GM19023 (cell line): ENCODE results near the gene ZC2HC1C.
"Not testable (repeated sequence)": the region's sequence is repeated elsewhere in the genome, so short reads cannot be mapped to it uniquely, and the experiment has no call there.

Experiments
- ATAC-seq: cut with Tn5 transposase; IDR thresholded peaks from one replicate; pipeline ENCODE4 v1.9.1; 2021; ENCODE audit warnings: mild to moderate bottlenecking, moderate library complexity; ENCODE audit not compliant: unreplicated experiment

The ZC2HC1C gene

GRCh38 chr14:75090353-75090752 is 20.9 kb downstream of the ZC2HC1C start:
- ATAC-seq, result no peak

GRCh38 chr14:75091251-75091650 is 21.8 kb downstream of the ZC2HC1C start:
- ATAC-seq, result no peak

GRCh38 chr14:75092698-75093097 is 23.3 kb downstream of the ZC2HC1C start:
- ATAC-seq, result no peak

- no peak for ATAC-seq
Observed at GRCh38 chr14:75094896-75095295, 25.5 kb downstream of the ZC2HC1C start.

GRCh38 chr14:75095690-75096089 is 26.2 kb downstream of the ZC2HC1C start:
- ATAC-seq, result no peak

- ATAC-seq, result no peak
Observed at GRCh38 chr14:75096959-75097358, 27.5 kb downstream of the ZC2HC1C start.

GRCh38 chr14:75098212-75098611 is 28.8 kb downstream of the ZC2HC1C start:
- no peak for ATAC-seq

GRCh38 chr14:75098682-75099081 is 29.2 kb downstream of the ZC2HC1C start:
- no peak for ATAC-seq

- ATAC-seq, result no peak
Observed at GRCh38 chr14:75101491-75101890, 32.0 kb downstream of the ZC2HC1C start.

GRCh38 chr14:75107186-75107585 is 37.7 kb downstream of the ZC2HC1C start:
- ATAC-seq, result no peak

- ATAC-seq, result no peak
Observed at GRCh38 chr14:75109877-75110276, 40.4 kb downstream of the ZC2HC1C start.

GRCh38 chr14:75113932-75114539 is 44.6 kb downstream of the ZC2HC1C start:
- no peak for ATAC-seq

- no peak for ATAC-seq
Observed at GRCh38 chr14:75119056-75119455, 49.6 kb downstream of the ZC2HC1C start.

GRCh38 chr14:75120541-75121291 is 51.3 kb downstream of the ZC2HC1C start:
- ATAC-seq, result no peak

- no peak for ATAC-seq
Observed at GRCh38 chr14:75121552-75121951, 52.1 kb downstream of the ZC2HC1C start.

GRCh38 chr14:75123991-75124390 is 54.5 kb downstream of the ZC2HC1C start:
- ATAC-seq, result no peak

GRCh38 chr14:75125617-75126016 is 56.2 kb downstream of the ZC2HC1C start:
- ATAC-seq, result no peak

- ATAC-seq, result no peak
Observed at GRCh38 chr14:75126121-75126544, 56.7 kb downstream of the ZC2HC1C start.

- ATAC-seq, result peak; percentile 86
Observed at GRCh38 chr14:75126679-75127473, 57.4 kb downstream of the ZC2HC1C start, which contains the start of gene NEK9. Gene NEK9 (minus strand): TSS chr14:75127048. CDS start chr14:75126921, 127 bp downstream.

GRCh38 chr14:75127474-75127820 is 58.0 kb downstream of the ZC2HC1C start:
- not testable (repeated sequence) for ATAC-seq

GRCh38 chr14:75127903-75128595 is 58.6 kb downstream of the ZC2HC1C start:
- no peak for ATAC-seq
